GM18907 (cell line): ENCODE data around the gene KDM4C.

Experiments used
- ATAC-seq: cut with Tn5 transposase; IDR thresholded peaks from one replicate; pipeline ENCODE4 v1.9.1; 2021; ENCODE audit warnings: mild to moderate bottlenecking, moderate library complexity; ENCODE audit not compliant: unreplicated experiment

The KDM4C gene

GRCh38 chr9:7185612-7186011 lies 427.8 kb downstream of the KDM4C start:
- no peak for ATAC-seq

DNA sequence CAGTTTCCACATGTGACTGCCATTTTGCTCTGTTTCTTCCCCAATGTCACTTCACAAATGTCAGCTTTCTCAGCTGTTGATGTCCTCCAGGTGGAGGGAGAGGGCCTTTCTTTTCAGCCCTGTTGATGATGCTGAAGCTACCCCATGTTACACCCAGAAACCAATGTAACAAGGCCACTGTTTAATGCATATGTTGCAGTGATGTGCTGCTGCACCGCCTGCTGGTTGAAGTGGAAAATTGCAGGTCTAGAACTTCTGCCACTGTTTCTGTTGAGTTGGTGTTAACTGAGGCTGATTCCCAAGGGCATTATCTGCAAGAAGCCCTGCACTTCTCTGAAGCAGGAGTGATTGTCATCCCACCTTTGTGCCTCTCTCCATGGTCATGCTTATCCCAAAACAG lies 428.4 kb downstream of the KDM4C start:
- ATAC-seq, result no peak

DNA sequence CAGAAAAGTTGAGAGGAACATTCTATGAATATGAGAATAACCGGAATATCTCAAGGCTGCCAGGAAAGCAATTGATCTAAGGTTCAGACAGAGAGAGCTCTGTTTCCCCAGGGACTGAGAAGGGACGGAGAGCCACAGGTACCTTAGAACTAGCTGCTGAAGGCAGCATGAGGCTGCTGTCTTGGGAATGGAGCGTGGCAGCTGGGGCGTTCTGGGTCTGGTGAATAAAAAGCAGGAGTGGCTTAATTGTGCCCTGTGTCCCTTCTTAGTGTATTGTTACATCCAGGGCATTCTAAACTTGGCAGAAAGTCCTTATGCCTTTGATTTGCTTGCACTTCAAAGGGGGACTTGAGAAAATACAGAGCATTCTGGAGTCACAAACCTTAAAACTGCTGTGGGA lies 434.5 kb downstream of the KDM4C start:
- ATAC-seq, result no peak

DNA sequence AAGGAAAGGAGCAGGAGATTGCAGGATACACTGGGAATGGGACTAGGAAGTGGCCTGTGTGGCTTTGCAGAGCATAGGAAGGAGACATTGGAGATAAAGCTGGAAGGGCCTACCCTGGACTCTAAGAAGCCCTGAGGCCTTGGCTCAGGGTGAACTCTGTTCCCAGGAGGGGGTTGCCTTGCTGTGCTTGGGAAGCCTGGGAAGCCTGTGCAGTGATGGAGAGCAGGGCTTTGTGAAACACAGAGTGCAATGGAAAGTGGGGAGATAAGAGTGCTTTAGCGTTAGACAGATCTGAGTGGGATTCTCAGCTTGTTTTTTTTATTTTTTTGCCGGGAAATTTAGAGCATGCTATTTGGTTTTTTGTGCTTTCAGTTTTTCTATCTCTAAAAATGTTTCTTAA lies 437.8 kb downstream of the KDM4C start:
- no peak for ATAC-seq

GRCh38 chr9:7196467-7196866 lies 438.7 kb downstream of the KDM4C start:
- ATAC-seq, result no peak

GRCh38 chr9:7201196-7201595 lies 443.4 kb downstream of the KDM4C start:
- ATAC-seq, result no peak

- no peak for ATAC-seq
These were observed 448.0 kb downstream of the KDM4C start for GRCh38 chr9:7205806-7206205.

- ATAC-seq, result no peak
These were observed 448.5 kb downstream of the KDM4C start for GRCh38 chr9:7206221-7206758.

- no peak for ATAC-seq
These were observed 451.4 kb downstream of the KDM4C start for GRCh38 chr9:7209016-7209715.

DNA sequence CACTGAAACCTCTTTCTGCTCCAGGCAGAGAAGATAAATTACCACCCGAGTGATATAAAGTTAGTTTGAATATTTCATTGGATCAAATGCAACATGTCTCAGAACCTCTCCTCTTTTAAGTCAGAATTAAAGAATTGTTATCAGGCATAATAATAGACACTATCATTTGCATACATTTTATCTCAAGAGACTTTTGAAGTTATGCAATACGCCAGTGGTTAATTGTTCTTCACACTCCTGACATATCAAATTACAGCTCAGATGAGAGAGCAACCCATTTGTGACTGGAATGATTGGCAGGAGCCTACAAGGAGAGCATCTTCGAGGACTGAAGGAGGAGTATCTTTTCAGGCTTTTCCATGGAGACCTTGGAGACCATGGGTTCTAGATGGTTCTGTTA lies 452.2 kb downstream of the KDM4C start:
- no peak for ATAC-seq

DNA sequence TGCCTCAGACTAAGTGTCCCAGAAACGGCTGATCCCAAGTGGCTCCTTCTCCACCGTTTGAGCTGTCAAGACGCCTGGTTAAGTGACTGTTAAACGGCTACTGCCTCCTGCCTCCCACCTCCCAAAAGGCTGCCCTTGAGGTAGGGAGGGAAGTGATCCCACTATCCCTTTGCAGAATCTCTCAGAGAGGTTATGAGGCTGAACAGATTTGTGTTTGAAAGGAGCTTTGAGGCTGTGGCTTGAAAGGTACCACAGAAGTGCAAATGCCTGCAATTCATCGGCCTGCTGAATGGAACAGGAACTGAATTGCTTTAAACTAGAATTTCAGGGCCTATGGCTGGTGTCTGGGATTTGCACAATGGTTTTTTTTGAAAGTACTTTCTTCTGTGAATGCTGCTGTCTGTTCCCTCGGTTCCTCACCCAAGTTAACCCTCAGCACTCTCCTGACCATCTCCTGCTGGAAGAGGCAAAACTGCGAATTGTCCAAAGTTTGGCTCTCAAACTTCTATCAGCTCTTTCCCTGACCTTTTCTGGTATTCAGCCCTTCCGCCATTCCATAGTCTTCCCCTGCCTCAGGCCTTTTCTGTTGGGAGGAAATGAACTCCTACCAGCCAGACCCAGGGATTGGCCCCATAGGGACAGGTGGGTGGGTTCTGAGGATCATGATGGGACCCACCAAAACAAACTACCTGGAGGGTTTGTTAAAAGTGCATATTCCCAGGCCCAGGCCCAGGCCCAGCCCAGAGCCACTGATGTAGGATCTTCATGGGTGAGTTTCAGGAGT lies 453.3 kb downstream of the KDM4C start:
- ATAC-seq, result no peak

DNA sequence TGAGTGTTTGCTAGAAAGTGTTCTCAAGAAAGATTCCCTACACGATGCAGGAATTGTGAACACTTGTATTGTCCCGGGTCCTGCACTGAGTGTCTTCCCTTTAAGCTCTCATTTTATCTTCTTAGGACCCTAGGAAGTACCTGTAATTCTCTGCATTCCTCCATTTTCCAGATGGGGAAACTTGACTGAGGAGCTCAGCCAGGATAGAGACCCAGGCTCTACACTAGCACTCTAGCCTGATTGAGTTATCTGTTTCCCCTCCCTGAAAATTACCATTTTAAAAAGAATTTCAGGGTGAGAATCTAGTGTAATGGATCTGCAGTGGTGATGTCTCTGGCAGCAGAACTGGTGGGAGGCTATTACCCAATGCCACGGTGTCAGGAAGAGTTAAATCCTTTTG lies 453.9 kb downstream of the KDM4C start:
- no peak for ATAC-seq

DNA sequence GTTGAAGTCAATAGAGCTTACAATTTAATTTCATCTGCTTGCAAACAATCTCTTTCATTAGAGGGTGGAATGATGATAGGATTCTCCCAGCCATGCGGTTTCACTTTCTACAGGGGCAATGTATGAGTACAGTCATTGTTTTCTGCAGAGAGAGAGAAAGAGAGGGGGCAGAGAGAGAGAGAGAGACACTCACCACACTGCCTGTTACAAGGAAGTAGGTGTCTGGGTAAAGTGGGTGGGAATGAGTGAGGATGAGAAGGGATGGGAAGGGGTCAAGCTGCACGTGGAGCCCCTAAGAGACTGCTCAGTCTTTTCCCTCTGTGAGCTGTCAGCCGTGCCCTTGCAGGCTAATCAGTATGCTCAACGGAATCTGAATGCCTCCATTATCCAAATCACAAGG lies 454.3 kb downstream of the KDM4C start:
- no peak for ATAC-seq

DNA sequence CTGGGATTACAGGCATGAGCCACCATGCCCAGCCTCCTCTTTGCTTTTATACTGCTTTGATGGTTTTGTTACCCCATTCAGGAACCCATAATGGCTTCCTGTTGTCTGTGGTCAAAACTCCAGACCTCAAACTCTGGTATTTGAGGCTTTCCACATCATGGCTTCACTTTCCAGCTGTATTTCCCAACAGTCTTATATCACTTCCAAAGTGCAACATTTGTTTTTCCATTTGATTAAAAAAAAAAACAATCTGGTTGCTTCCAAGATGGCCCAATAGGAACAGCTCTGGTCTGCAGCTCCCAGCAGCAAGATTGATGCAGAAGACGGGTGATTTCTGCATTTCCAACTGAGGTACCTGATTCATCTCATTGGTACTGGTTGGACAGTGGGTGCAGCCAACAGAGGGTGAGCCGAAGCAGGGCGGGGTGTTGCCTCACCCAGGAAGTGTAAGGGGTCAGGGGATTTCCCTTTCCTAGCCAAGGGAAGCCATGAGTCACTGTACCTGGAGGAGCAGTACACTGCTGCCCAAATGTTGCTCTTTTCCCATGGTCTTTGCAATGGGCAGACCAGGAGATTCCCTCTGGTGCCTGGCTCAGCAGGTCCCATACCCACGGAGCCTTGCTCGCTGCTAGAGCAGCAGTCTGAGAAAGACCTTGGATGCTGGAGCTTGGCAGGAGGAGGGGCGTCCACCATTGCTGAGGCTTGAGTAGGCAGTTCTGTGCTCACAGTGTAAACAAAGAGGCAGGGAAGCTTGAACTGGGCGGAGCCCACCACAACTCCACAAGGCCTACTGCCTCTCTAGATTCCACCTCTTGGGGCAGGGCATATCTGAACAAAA lies 458.4 kb downstream of the KDM4C start:
- ATAC-seq, result no peak

DNA sequence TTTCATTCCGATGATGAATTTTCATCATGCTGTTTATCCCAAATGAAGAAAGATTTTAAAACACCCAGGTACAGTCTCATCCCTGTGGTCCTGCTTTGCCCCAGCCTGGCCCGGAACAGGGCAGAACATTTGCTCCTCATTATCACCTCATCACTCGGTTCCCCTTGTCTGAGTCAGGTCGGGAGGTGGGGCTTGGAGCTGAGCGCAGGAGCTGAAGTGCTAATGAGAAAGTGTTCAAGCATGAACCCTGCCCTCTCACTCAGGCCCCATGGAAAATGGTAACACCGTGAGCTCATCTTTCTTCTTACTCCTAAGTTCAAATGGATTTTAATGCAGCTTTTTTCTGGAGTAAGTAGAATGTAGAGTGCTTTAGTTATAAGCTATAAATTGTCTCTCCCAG lies 466.2 kb downstream of the KDM4C start:
- no peak for ATAC-seq
